ENCODE measurements around the gene GPSM3.
"Not testable (repeated sequence)": the region's sequence is repeated elsewhere in the genome, so short reads cannot be mapped to it uniquely, and the experiment has no call there.

The GPSM3 gene

DNA sequence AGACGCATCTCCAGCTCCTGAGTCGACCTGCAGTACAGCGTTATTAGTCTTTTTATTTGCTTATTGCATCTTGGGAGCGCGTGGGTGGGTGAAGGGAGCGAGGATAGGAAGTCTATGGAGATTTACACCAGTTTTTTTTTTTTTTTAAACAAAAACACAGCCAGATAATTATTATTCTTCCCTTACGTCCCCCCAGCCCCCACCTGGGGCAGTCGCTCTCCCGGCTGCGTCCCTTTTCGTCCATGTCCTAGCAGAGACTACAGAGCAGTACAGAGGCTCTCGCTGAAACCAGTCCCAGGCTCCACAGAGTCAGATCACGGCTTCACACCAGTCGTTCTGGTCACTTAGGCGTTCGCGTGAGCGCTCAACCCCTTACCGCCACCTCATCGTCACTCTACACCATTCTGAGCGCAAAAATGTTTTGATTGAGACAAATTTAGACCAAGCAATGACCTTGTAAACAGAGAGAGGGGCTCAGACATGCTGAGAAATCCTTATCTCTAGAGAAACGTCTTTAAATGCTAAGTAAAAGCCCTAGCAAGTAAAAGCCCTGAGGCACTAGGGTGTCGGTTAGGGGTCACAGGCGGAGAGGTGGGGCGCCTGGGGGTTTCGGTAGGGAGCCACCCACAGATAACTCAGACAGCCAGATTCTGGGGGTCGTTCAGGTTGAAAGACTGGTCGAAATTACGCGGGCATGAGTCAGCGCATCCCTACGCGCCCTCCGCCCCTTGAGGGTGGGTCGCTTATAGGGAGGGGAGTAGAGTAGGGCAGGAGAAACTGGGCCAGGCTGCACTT, 39.5 kb downstream of the GPSM3 start:
- DNase-seq (ENCODE audit: insufficient read length, low spot score) = no peak
- no peak for FAIRE-seq

DNA sequence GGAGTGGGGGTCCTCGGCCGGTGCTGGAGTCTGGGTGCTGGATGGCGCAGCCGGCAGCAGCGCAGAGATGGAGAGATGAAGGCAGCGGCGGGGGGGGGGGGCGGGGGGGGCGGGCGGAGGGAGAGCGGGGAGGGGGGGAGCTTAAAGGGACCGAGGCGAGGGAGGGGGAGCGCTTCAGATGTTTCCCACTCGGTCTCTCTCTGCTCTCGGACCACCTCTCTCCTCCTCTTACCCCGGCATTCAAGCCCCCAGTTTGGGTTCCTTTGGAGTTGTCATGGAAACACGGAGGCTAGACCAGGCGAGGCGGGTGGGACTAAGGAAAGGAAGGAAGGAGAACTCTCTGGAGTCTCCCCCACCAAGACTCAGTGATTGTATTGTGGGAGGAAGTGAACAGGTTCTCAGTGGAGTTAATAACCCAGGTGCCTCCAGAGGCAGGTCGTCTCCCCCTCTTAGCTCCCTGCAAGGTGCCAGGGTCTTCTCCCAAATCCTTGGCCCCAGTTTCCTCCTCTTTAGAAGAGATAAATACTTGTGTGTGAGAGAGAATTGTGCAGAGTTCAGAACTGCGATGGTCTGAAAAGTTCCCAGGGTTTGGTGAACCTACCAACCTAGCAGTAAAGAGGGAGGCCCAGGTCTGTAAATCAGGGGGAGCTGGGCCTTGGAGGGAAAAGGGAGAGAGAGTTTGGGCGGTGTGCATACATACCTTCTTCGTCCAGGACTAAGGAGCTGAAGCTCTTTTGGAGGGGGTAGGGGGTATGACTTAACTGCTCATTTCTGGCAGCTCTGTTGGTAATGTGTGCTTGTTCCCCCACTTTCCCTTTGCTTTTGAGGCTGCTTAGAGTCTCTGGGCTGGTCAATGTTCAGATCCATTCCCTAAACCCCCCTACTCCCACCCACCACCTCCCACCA, 40.3 kb downstream of the GPSM3 start, which contains the start of gene PRRT1:
Gene PRRT1, minus strand, starts transcription at position 77 of the 906 bp plus-strand sequence. CDS start 112 bp downstream, outside the sequence.
- DNase-seq (ENCODE audit: insufficient read length, low spot score) = no peak
- FAIRE-seq = no peak

GRCh38 chr6:32151181-32151862, 41.1 kb downstream of the GPSM3 start:
- FAIRE-seq (no peak), DNase-seq (ENCODE audit: insufficient read length, low spot score) (no peak)

GRCh38 chr6:32149932-32150870, 42.2 kb downstream of the GPSM3 start:
- DNase-seq (ENCODE audit: insufficient read length, low spot score) (no peak), FAIRE-seq (no peak)

DNA sequence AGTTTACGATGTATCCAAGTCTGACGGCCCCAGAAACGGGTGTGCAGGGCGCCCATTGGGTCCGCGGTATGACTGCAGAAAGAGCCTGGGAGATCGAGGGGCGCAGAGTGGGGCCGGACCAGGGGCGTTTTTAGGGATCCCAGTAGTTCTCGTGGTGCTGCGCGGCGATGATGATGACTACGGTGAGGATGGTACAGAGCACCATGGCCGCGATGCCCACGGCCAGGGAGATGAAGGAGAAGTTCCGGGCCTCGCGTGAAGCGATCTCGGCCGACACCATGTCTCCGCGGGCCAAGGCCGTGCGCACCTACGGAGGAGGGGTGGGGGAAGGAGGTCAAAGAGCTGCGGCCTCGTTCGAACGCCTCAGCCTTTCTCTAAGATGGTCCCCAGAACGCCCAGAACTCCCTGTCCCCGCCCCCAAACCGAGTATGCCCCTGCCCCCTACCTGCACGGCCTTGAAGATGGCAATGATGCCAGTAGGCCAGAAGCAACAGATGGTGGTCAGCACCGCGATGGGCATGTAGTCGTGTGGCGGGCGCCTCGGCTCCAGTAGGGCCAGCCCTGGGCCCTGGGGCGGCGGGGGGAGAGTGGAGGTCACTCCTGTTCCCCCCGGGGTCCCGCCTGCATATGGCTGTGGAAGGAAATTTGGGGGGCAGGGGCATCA, 43.2 kb downstream of the GPSM3 start:
- FAIRE-seq (no peak), DNase-seq (ENCODE audit: insufficient read length, low spot score) (no peak)

GRCh38 chr6:32148289-32149091, 44.0 kb downstream of the GPSM3 start:
- FAIRE-seq (no peak), DNase-seq (ENCODE audit: insufficient read length, low spot score) (no peak)

- FAIRE-seq (no peak), DNase-seq (ENCODE audit: insufficient read length, low spot score) (no peak)
Measured at GRCh38 chr6:32147401-32148132, 44.9 kb downstream of the GPSM3 start.

GRCh38 chr6:32146687-32147086, 45.8 kb downstream of the GPSM3 start:
- no peak for FAIRE-seq
- no peak for DNase-seq (ENCODE audit: insufficient read length, low spot score)

GRCh38 chr6:32146287-32146686, 46.2 kb downstream of the GPSM3 start:
- no peak for FAIRE-seq
- DNase-seq (ENCODE audit: insufficient read length, low spot score) = no peak

DNA sequence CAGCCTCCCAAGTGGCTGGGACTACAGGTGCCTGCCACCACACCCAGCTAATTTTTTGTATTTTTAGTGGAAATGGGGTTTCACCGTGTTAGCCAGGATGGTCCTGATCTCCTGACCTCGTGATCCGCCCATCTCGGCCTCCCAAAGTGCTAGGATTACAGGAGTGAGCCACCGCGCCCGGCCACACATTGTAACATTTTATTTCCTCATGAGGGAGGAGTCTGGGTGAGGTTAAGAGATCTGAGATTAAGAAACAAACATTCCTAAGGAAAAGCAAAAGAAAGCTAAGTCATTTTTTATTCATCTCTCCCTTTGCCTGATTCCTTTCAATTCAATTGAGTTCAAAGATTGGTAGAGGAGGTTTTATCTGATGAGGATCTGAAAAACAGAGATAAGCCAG, 48.2 kb downstream of the GPSM3 start:
- DNase-seq (ENCODE audit: insufficient read length, low spot score); FAIRE-seq: not testable (repeated sequence)

All from GM19239 (cell line).